GM19324 (cell line): Measurements from ENCODE around the gene CCDC154.
"Not testable (repeated sequence)": the region's sequence is repeated elsewhere in the genome, so short reads cannot be mapped to it uniquely, and the experiment has no call there.

Experiments
- ATAC-seq: cut with Tn5 transposase; IDR thresholded peaks from one replicate; pipeline ENCODE4 v1.9.1; 2021; ENCODE audit warnings: mild to moderate bottlenecking, moderate library complexity; ENCODE audit not compliant: unreplicated experiment, low FRiP score

CCDC154 gene

GRCh38 chr16:1474082-1474795 lies 29.9 kb upstream of the CCDC154 start:
- peak; percentile 15 for ATAC-seq

GRCh38 chr16:1472974-1473373 lies 28.6 kb upstream of the CCDC154 start:
- no peak for ATAC-seq

DNA sequence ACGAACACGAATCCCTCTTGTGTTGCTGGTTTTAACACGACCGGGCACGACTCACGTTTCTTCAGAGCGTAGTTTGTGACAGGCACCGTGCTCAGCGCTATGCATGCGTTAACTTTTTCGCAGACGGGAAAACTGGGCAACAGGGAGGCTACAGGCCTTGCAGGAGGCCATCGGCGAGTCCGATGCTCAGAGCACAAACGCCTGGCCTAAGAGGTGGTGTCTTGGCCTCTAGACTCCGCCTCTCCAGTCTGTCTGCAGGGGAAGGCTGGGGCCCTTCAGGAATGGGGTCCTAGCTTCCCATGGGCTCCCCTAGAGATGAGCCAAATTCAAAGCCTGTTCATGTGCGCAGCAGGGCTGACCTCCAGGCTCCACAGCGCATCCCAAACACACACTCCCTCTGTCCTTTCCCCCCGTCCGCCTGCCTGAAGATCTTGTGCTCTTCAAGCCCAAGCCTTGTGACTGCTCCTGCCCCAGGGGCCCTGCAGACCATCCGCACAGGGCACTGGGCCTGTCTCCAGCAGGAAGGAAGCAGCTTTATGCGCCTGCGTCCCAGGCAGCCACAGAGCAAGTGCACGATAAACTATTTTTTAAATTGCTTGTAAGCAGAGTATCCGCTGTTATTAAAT lies 27.3 kb upstream of the CCDC154 start:
- ATAC-seq = no peak

GRCh38 chr16:1470481-1471251 lies 26.3 kb upstream of the CCDC154 start:
- no peak for ATAC-seq

- ATAC-seq = no peak
Observed at GRCh38 chr16:1469693-1470201, 25.4 kb upstream of the CCDC154 start.

DNA sequence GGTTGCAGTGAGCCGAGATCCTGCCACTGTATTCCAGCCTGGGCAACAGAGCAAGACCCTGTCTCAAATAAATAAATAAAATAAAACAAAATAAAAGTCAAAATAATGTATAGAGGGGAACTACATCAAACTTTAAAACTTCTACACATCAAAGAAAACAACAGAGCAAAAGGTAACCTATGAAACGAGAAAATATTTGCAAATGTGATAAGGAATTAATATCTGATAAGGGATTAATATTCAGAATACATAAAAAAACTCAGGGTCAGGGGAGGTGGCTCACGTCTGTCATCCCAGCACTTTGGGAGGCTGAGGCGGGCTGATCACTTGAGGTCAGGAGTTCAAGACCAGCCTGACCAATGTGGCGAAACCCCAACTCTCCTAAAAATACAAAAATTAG lies 24.8 kb upstream of the CCDC154 start:
- not testable (repeated sequence) for ATAC-seq

DNA sequence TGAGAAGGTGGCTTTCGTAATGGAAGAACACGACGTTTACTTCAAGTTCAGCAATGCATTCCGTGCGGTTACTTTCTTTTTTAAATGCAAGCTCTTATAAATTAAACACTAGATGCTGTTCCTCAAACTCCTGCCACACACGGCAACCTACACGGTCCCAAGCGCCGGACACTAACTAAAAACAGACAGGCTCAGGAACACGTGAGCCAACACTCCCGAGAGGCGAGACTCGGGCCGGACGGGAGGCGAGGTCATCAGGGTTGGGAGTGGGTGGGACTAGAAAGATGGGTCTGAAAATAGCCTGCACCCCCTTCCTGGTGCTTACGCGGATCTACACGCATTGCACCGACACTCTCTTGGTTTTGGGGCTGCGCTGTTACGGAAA lies 24.1 kb upstream of the CCDC154 start:
- ATAC-seq = no peak

DNA sequence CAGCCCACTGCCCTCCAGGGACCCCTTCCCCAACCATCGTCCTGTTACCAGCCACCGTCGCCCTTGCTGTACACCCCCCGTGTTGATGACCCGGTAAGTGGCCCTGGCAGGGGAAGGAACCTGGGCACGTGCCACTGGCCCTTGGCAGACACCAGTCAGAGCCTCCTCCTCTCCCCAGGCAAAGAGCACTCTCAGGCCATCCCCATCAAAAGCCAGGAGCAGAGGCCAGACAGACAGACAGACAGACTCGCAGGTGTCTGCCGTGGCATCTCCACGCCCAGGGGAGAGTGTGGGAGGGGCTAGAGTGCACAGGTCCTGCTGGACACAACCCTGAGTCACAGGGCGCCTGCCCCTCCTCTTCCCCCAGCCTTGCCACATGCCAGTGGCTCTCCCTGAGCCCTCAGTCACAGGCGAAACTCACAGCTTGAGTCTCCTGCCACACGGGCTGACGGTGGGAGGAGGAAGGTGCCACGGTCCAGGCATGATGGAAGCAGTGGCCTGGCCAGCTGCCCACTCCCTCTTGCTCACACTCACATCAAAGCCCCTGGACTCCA lies 22.7 kb upstream of the CCDC154 start:
- no peak for ATAC-seq

GRCh38 chr16:1466054-1466453 lies 21.7 kb upstream of the CCDC154 start:
- ATAC-seq = no peak

GRCh38 chr16:1465567-1465915 lies 21.2 kb upstream of the CCDC154 start:
- ATAC-seq = no peak

- no peak for ATAC-seq
Observed at GRCh38 chr16:1464894-1465566, 20.7 kb upstream of the CCDC154 start.

- ATAC-seq = no peak
Observed at GRCh38 chr16:1464196-1464893, 20.0 kb upstream of the CCDC154 start.

DNA sequence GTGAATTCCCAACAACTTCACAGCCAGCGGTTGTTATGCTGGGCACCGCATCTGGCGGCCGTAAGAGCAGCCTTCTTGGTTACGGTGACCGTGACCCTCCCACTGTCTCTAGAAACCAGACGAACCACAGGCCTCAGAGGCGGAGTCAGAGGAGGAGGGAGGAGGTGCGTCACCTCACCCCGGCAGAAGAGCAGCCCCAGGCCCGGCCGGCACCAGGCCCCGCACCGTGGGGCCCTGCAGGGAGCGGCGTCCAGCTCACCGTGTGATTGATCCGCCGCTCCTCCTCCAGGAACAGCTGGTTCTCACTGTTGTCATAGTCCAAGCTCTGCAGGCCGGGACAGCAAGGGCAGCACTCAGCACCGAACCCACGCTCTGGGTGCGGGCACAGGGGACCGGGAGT lies 16.8 kb upstream of the CCDC154 start:
- no peak for ATAC-seq

DNA sequence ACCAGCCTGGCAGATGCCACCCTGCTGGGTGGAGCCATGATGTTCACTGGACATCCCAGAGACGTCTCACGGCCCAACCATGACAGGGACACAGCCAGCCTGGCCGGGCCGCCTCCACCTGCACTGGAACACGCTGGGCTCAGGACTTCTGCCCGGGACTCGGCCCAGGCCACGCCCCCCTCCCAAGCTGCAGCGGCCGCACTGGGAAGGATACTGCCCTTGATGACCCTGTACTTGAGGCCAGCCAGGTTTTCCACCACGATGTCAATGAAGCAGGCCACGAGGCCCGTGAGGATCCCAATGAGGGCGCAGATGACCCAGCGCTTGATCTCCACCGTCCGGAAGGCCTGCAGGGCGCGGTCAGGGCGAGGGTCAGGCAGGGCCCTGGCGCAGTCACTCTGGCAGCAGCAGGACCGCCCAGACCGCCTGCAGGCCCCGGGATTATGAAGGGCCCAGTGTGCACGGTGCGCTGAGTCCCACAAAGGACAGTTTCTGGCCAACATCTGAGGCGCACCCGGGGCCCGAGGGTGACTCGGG lies 16.3 kb upstream of the CCDC154 start:
- no peak for ATAC-seq

DNA sequence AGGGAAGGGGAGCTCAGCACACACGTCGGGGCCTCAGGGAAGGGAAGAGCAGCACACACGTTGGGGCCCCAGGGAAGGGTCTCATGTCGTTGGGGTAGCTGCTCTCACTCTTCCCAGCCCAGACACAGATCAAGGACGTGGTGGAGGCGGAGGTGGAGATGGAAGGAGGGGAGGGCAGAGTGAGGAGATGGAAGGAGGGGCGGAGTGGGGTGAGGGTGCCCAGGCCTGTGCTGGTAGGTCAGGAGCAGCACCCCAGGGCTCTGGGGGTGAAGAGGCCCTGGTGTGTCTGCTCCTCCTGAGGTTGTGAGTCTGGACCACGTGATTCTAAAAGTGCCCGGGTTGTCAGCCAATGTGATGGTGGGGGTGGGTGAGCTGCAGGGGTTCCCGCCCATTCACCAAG lies 15.6 kb upstream of the CCDC154 start:
- no peak for ATAC-seq

DNA sequence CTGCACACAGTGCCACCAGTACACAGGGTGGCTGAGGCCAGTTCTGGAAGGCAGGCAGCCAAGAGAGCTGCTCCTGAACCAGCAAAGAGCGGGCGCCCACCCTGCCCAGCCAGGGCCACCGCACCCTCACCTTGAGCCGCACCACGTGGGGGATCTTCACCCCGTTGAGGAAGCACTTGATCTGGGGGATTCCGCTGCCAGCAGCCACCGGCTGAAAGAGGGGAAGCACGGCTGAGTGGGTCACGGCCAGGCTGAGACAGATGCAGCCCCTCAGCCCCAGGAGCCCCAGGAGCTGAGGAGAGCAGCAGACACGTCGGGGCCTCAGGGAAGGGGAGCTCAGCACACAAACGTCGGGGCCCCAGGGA lies 14.6 kb upstream of the CCDC154 start:
- ATAC-seq = no peak

DNA sequence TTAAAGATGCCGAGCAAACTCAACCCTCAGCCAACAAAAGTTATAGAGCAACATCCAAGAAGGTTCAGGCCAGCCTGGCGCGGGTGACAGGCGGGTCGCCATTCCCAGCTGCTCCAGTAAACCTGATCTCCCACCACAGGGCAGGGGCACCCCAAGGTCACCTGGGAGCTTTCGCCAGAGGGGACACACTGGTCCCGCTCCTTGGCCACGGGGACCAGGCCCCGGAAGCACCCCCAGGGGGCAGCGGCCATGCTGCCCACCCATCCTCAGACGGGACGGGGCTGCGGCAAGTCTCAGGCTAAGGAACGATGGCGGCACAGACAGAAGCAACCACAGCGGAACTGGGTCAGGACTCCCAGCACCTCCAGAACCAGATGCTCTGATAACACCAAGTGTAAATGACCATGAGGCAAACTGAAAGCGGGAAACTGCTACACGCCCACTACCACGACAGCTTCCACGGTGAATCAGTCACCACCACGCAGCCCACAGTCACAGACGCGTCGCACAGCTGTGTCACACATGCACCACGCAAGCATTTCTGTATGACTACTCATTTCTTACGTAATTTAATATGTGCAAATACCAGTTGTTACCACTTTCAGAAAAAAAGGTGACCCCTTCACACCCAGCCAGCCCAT lies 14.1 kb upstream of the CCDC154 start:
- no peak for ATAC-seq

DNA sequence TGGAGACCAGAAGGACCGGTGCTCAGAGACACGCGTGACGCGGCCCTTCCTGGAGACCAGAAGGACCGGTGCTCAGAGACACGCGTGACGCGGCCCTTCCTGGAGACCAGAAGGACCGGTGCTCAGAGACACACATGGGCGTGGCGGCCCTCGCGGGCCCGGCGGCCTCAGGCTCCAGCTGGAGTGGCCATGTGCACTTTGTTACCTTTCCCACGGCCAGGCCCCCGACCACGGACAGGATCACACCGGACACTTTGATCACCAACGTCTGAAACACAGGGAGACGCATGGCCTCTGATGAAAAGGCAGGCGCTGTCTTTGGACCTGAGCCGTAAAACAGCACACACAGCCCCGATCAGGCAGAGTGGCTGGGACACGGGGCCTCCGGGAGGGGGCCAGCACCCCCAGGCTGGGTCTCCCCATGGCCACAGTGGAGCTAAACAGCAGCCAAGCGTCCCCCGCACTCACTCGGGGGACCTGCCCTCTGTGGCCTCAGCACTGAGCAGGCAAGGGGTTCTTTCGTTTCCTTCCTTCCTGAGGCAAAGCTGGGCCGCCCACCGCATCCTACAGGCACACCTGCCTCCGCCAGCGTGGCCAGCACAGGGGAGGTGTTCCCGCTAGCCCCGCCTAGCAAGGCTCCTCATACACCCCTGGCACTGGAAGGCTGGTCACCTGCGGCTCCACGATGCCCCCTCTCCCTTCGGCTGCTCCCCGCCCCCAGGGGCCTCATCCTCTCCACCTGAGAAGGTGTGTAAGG lies 13.3 kb upstream of the CCDC154 start:
- ATAC-seq = no peak

DNA sequence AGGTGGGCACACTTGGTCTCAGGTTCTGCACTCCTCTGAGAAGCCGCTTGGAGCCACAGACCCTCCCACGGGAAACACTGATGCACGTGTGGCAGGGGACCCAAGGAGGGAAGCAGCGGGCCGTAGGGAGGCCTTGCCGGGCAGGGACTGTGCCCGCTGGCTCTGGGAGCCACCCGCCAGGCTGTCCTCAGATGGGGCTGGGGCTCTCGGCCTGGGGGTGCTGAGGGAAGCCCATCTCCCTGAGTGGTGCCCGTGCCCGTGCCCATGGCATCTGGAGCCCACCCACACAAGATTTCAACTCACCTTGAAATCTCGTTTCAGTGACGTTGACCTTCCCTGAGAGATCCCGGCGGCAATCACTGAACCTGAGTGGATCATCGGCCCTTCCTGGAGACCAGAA lies 12.6 kb upstream of the CCDC154 start:
- ATAC-seq = no peak
